BJ (cell line): ENCODE data around the gene WDR83. TPM values are rescaled to one million over a fixed set of nuclear protein-coding genes. Genes with fewer than 3 reads are reported as not detected.
"Not testable (repeated sequence)": the region's sequence is repeated elsewhere in the genome, so short reads cannot be mapped to it uniquely, and the experiment has no call there.

Experiments
- CTCF ChIA-PET: fragments of 350-600 bp; formaldehyde crosslinking; extraction: SDS; loops from one replicate; lab custom pipeline; 2021; ENCODE audit warnings: antibody characterized with exemption, inconsistent platforms; lab: Yijun Ruan, JAX
- POLR2A ChIA-PET: fragments of 300-600 bp; sonication (Branson Sonifier 250); formaldehyde crosslinking; extraction: SDS; loops from one replicate; lab custom pipeline; 2021; ENCODE audit warnings: antibody characterized with exemption; lab: Charles Lee
- DNase-seq: peaks from one replicate; pipeline ENCODE4 v3.0.0-alpha.2; 2011; ENCODE audit warnings: low read depth
- H3K27me3 ChIP-seq: 2 replicates; pipeline ENCODE4 v1.6.0; 2011; ENCODE audit warnings: low read length; ENCODE audit not compliant: control insufficient read depth, insufficient read depth
- H3K36me3 ChIP-seq: 2 replicates; pipeline ENCODE4 v1.5.1; 2011; ENCODE audit warnings: low read length; ENCODE audit not compliant: control insufficient read depth, insufficient read depth
- H3K4me3 ChIP-seq: 2 replicates; pipeline ENCODE4 v1.5.1; 2011; ENCODE audit warnings: low read depth, mild to moderate bottlenecking, control low read depth, low read length
- CTCF ChIP-seq: IDR thresholded peaks from 2 replicates; pipeline ENCODE4 v1.5.1; 2011; ENCODE audit warnings: low read depth, mild to moderate bottlenecking, control low read depth, inconsistent platforms, low read length, moderate library complexity; ENCODE audit not compliant: insufficient read depth
- polyA plus RNA-seq: library from polyadenylated mRNA; depleted of rRNA; stranded (reverse); fragments of >200 nt; gene quantifications from 2 replicates; pipeline ENCODE4 v1.2.3, GENCODE V29; 2011

WDR83 gene
- polyA plus RNA-seq, 1 experiment = 9.3 TPM

GRCh38 chr19:12695997-12696365, 29.4 kb downstream of the WDR83 start:
- H3K4me3 ChIP-seq = peak overlapping the region; percentile 82
- POLR2A ChIA-PET = interaction anchor here (0.6 kb wide), 1 partner anchor 63 kb away, joined by 4 read pairs; no protein-coding TSS in a partner anchor
- CTCF ChIA-PET = interaction anchor here (0.8 to 1.5 kb wide), 4 partner anchors 11 to 175 kb away, joined by 3 read pairs; no protein-coding TSS in a partner anchor
- no peak for DNase-seq
- TF ChIP-seq CTCF = no peak
- H3K36me3 ChIP-seq = peaks cover 17% of the 10 kb centered on the region
- no peaks in the 10 kb centered on the region for H3K27me3 ChIP-seq

- DNase-seq = peak; percentile 63
- ChIA-PET CTCF (interaction anchor here (0.8 to 1.6 kb wide), 5 partner anchors 15 to 174 kb away, joined by 3 to 4 read pairs (median 3); partner anchors contain the start of gene DHPS), POLR2A (interaction anchor here (0.6 kb wide), 1 partner anchor 62 kb away, joined by 4 read pairs; no protein-coding TSS in a partner anchor)
- Histone ChIP-seq H3K27me3 (no peaks in the 10 kb centered on the region), H3K36me3 (peaks cover 22% of the 10 kb centered on the region), H3K4me3 (peak within 1 kb of the TSS; percentile 82)
- TF ChIP-seq CTCF = no peak
Measured at GRCh38 chr19:12696366-12697335, 30.0 kb downstream of the WDR83 start, which contains the start of gene FBXW9. TSS of gene FBXW9 (minus strand) at chr19:12696631. CDS start at chr19:12696581, 50 bp downstream.

GRCh38 chr19:12697425-12697824, 30.8 kb downstream of the WDR83 start:
- POLR2A ChIA-PET = not testable (repeated sequence)

GRCh38 chr19:12698138-12698537, 31.5 kb downstream of the WDR83 start:
- DNase-seq = no peak
- Histone ChIP-seq H3K4me3 (no peak overlapping the region), H3K36me3 (peaks cover 30% of the 10 kb centered on the region), H3K27me3 (no peaks in the 10 kb centered on the region)
- CTCF ChIA-PET = interaction anchor here (0.6 to 1.6 kb wide), 2 partner anchors 10 to 17 kb away, joined by 3 to 4 read pairs; partner anchors contain the start of gene DHPS
- POLR2A ChIA-PET = no interaction called here
- TF ChIP-seq CTCF = no peak

More at GRCh38 chr19:12697425-12697824, 30.8 kb downstream of the WDR83 start:
- CTCF ChIA-PET = interaction anchor here (1.0 to 1.6 kb wide), 3 partner anchors 16 to 60 kb away, joined by 3 to 4 read pairs (median 3); partner anchors contain the start of gene DHPS
- H3K4me3 ChIP-seq, H3K27me3 ChIP-seq, DNase-seq: not testable (repeated sequence)
- H3K36me3 ChIP-seq = peaks cover 27% of the 10 kb centered on the region

- POLR2A ChIA-PET = no interaction called here
- DNase-seq = no peak
- CTCF ChIA-PET = no interaction called here
- H3K27me3 ChIP-seq = no peaks in the 10 kb centered on the region
- no peak overlapping the region for H3K4me3 ChIP-seq
- peaks cover 53% of the 10 kb centered on the region for H3K36me3 ChIP-seq
- TF ChIP-seq CTCF = no peak
Measured at GRCh38 chr19:12701596-12702282, 35.1 kb downstream of the WDR83 start.
